Testis (tissue), 3 donors: Measurements from ENCODE around the gene R3HCC1L. TPM values are rescaled to one million over a fixed set of nuclear protein-coding genes. Genes with fewer than 3 reads are reported as not detected.
A peak's percentile ranks its signal among the peaks of the same experiment; 100 is the strongest.

Source experiments
- DNase-seq: peaks from one replicate; pipeline ENCODE4 v3.0.0-alpha.2; 2019
- H3K27ac ChIP-seq, 2 donors: fragments of 200-600 bp; sonication (generic); one replicate each; pipeline ENCODE4 v1.5.1; 2019
- H3K27me3 ChIP-seq: fragments of 200-600 bp; sonication (generic); one replicate; pipeline ENCODE4 v1.5.1; 2019
- H3K36me3 ChIP-seq: fragments of 200-600 bp; sonication (generic); one replicate; pipeline ENCODE4 v1.5.1; 2017; ENCODE audit warnings: low read depth; ENCODE audit errors: missing control alignments
- H3K4me1 ChIP-seq: fragments of 200-600 bp; sonication (generic); one replicate; pipeline ENCODE4 v1.5.1; 2019
- H3K4me3 ChIP-seq, 2 donors: fragments of 200-600 bp; sonication (generic); one replicate each; pipeline ENCODE4 v1.5.1; 2017 to 2019
- H3K9me3 ChIP-seq: fragments of 200-600 bp; sonication (generic); one replicate; pipeline ENCODE4 v1.5.1; 2017
- POLR2A ChIP-seq: fragments of 450-650 bp; IDR thresholded peaks from one replicate; pipeline ENCODE4 v1.6.1; 2017; ENCODE audit warnings: antibody characterized with exemption, mild to moderate bottlenecking, moderate library complexity
- WGBS, 2 donors: methylation state at CpG; one replicate each; pipeline ENCODE4 v1.1.5; 2018; 5-methylcytosine and 5-hydroxymethylcytosine counted together
- intact Hi-C: fragments of 100-400 bp; cut with DNase I; formaldehyde crosslinking; loops from one replicate; pipeline ENCODE4 v1.15.1; 2023; ENCODE audit warnings: low total_unique reads
- polyA plus RNA-seq: library from polyadenylated mRNA; stranded (reverse); fragments of 350-450 nt; fragmentation: Illumina TruSeq; extraction: RNeasy Lipid Tissue Mini Kit (QIAGEN cat#74804); gene quantifications from one replicate; pipeline ENCODE4 v1.2.3, GENCODE V29; 2014; ENCODE audit warnings: low read depth, low replicate concordance; ENCODE audit not compliant: insufficient read depth
- total RNA-seq, 2 donors: library from RNA; depleted of rRNA; stranded (reverse); fragments of >200 nt; gene quantifications; one replicate each; pipeline ENCODE4 v1.2.3, GENCODE V29; 2016
- TF ChIP-seq, protein P1 (sequence below), 3 experiments: fragments of 450-650 bp in 2 of 3; fragments of 200-600 bp in 1 of 3; sonication (generic) in 1 of 3; IDR thresholded peaks; one replicate each; pipeline ENCODE4 v1.5.1; 2016 to 2019; ENCODE audit warnings: antibody characterized with exemption in 3 of 3, mild to moderate bottlenecking in 2 of 3, moderate library complexity in 1 of 3

R3HCC1L gene
- total and polyA plus RNA-seq, 3 donors from 2014 or later = 36.9 to 39.5 (median 38.5) TPM

DNA sequence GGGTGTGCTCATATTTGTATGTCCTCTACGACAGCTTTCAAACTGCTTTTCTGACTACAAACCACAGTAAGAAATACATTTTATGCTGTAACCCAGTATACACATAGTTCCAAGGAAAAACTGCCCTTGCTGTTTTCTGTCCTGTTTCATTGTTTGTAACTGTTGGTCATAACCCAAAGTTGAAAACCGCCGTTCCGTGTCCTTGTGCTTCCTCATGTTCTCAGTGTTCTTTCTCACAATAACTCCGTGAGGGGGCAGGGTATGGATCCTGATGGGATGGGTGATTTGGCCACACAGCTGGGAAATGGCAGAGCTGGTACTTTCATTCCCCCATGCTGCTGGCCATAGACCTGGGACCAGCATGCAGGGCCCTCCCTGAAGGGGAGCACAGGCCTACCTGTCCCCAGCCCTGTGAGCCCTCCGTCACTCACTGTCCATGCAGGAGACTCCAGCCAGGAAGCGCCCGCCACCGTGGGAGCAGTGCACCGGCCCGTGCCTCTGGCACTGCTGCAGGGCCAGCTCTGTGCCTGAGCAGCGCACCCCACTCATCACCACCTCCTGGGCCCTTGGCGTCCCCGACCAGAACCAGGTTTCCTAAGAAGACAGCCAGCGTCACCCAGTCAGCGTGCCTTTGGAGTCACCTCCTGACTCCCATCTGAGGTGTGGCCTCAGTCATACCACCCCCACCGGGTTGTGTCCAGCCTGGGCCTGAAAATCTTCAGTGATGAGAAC, 120.9 kb downstream of the R3HCC1L start:
- intact Hi-C loops = no loop called here
- no peaks in the 10 kb centered on the region for H3K9me3 ChIP-seq
- TF ChIP-seq, protein P1, sequence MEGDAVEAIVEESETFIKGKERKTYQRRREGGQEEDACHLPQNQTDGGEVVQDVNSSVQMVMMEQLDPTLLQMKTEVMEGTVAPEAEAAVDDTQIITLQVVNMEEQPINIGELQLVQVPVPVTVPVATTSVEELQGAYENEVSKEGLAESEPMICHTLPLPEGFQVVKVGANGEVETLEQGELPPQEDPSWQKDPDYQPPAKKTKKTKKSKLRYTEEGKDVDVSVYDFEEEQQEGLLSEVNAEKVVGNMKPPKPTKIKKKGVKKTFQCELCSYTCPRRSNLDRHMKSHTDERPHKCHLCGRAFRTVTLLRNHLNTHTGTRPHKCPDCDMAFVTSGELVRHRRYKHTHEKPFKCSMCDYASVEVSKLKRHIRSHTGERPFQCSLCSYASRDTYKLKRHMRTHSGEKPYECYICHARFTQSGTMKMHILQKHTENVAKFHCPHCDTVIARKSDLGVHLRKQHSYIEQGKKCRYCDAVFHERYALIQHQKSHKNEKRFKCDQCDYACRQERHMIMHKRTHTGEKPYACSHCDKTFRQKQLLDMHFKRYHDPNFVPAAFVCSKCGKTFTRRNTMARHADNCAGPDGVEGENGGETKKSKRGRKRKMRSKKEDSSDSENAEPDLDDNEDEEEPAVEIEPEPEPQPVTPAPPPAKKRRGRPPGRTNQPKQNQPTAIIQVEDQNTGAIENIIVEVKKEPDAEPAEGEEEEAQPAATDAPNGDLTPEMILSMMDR (IDR thresholded peaks at IDR 0.05) = no peak
- no peak for TF ChIP-seq POLR2A
- H3K36me3 ChIP-seq = no peaks in the 10 kb centered on the region
- no peak for DNase-seq
- peak overlapping the region in 1 of 2 donors; percentile 51 for H3K27ac ChIP-seq
- H3K4me1 ChIP-seq = peaks cover 27% of the 10 kb centered on the region
- WGBS, 2 donors = 37 to 65% methylated on average over 5 to 17 of the region's 17 CpGs
- no peak overlapping the region for H3K4me3 ChIP-seq
- H3K27me3 ChIP-seq = no peaks in the 10 kb centered on the region

DNA sequence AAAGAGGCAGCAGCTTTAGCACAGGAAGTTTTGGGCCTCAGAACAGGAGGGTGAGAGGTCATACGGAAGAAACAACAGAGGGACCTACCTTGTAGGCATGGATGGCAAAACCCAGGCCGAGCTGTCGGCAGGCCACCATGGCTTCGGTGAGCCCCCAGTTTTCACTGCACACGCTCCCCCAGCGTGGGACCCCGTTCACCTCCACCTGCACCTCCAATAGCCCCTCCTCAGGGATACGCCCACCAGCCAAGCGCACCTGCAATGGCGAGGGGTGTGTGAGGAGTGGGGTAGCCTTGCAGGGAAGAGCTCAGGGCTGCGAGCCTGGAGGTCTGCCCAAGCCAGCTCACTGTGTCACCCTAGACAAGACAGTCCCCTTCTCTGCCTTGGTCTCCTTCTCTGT, 122.2 kb downstream of the R3HCC1L start:
- TF ChIP-seq, protein P1 (IDR thresholded peaks at IDR 0.05) = no peak
- no peak for TF ChIP-seq POLR2A
- Histone ChIP-seq H3K27ac (no peak overlapping the region), H3K9me3 (no peaks in the 10 kb centered on the region), H3K4me1 (peaks cover 30% of the 10 kb centered on the region), H3K4me3 (no peak overlapping the region), H3K27me3 (no peaks in the 10 kb centered on the region), H3K36me3 (no peaks in the 10 kb centered on the region)
- 93 to 100% methylated on average over 2 to 11 of the region's 11 CpGs for WGBS, 2 donors
- no peak for DNase-seq
- intact Hi-C loops = no loop called here

DNA sequence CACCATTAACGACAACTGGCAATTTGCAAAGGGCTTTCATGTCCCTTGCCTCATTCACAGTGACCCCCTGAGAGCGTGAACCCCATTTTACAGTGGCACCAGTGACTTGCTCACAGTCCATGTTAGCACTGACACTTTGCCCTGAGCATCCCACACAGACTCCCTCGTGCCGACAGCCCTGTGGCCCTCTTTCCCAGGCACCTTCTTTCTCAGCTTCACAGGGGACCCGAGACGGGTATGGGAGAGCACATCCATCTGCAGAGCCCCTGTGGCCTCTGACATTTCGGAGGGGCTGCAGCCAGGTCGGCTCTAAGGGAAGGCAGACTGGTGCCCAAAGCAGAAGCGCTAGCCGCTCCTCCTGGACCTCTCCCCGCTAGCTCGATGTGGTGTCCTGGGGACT, 122.7 kb downstream of the R3HCC1L start:
- DNase-seq = no peak
- 89 to 94% methylated on average over 12 of the region's 12 CpGs for WGBS, 2 donors
- no peak overlapping the region for H3K27ac ChIP-seq
- H3K27me3 ChIP-seq = no peaks in the 10 kb centered on the region
- TF ChIP-seq POLR2A = no peak
- TF ChIP-seq, protein P1 (IDR thresholded peaks at IDR 0.05) = no peak
- peaks cover 29% of the 10 kb centered on the region for H3K4me1 ChIP-seq
- intact Hi-C loops = no loop called here
- H3K4me3 ChIP-seq = no peak overlapping the region
- no peaks in the 10 kb centered on the region for H3K36me3 ChIP-seq
- no peaks in the 10 kb centered on the region for H3K9me3 ChIP-seq

DNA sequence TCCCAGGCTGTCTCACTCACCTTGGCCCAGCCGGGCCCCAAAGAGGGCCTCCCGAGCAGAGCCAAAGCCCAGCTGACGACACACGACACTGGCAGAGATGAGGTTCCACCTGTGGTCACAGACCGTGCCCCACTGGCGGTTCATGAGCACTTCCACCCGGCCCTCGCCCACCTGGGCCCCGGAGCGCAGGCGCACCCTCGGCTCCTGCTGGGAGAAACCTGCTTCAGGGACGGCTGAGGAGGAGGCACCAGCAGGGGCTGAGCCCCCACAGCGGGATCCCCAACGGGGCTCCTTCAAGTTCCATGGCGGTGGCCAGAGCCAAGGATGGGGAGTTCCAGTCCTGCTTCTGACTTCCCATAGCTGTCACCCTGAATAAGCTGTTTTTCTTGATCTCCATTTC, 123.5 kb downstream of the R3HCC1L start:
- H3K36me3 ChIP-seq = no peaks in the 10 kb centered on the region
- no peak overlapping the region for H3K27ac ChIP-seq
- no peaks in the 10 kb centered on the region for H3K27me3 ChIP-seq
- TF ChIP-seq, protein P1 (IDR thresholded peaks at IDR 0.05) = no peak
- no peak overlapping the region for H3K4me3 ChIP-seq
- DNase-seq = no peak
- peaks cover 25% of the 10 kb centered on the region for H3K4me1 ChIP-seq
- WGBS, 2 donors = 96% methylated on average over 13 to 16 of the region's 16 CpGs
- H3K9me3 ChIP-seq = no peaks in the 10 kb centered on the region
- intact Hi-C loops = no loop called here
